ENCODE data around the gene B9D1.
"Not testable (repeated sequence)": the region's sequence is repeated elsewhere in the genome, so short reads cannot be mapped to it uniquely, and the experiment has no call there.

B9D1 gene

DNA sequence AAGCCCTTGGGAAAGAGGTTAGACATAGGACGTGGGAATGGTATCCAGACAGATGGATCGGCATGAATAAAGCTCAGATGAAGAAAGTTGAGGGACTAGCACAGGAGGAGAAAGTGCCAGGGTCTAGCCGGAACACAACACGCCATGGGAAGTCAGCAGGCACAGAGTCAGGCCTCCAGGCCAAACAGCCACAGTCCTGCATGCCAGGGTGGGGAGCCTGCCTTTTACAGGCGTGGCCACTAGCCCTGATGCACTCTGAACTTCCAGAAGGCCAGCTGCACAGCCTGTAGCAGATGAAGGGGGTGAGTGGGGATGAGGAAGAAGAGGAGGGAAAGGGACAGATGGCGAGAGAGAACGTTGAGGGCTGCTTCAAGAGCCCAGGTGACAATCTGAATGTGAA, 5.2 kb downstream of the B9D1 start:
- no peak for DNase-seq

DNA sequence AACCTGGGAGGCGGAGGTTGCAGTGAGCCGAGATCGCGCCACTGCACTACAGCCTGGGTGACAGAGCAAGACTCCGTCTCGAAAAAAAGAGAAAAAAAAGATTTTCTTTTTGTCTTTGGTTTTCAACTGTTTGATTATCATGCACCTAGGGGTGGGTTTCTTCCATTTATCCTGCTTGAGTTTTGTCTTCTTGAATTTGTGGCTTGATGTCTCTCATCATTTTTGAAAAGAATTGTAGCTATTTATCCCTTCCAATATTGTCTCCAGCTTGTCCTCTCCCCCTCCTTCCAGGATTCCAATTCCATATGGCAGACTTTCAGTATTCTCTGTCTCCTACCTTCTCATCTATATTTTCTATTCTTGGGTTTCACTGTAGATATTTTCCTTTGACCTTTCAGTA, 7.8 kb downstream of the B9D1 start:
- no peak for DNase-seq

DNA sequence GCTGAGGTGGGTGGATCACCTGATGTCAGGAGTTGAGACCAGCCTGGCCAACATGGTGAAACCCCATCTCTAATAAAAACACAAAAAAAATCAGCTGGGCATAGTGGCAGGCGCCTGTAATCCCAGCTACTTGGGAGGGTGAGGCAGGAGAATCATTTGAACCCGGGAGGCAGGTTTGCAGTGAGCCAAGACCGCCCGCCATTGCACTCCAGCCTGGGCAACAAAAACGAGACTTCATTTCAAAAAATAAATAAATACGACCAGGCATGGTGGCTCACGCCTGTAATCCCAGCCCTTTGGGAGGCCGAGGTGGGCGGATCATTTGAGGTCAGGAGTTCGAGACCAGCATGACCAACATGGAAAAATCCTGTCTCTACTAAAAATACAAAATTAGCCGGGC, 9.1 kb downstream of the B9D1 start:
- not testable (repeated sequence) for DNase-seq

DNA sequence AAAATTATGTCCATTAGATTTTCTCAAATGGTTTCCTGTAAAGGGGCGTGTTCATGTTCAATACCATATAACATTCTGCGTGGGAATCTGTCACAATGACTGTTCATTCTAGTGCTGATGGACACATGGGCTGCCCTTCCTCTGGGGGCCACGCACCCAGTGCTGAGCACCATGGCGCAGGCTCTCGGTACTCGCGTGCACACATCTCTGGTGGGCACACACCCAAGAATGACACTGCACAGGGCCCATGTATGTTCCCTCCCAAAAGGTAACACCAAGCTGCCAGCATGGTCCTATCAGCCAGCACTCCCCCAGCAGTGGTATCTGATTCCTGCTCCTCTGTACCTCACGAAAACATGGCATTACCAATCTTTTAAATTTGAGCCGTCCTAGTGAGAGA, 13.7 kb downstream of the B9D1 start:
- DNase-seq, result no peak

DNA sequence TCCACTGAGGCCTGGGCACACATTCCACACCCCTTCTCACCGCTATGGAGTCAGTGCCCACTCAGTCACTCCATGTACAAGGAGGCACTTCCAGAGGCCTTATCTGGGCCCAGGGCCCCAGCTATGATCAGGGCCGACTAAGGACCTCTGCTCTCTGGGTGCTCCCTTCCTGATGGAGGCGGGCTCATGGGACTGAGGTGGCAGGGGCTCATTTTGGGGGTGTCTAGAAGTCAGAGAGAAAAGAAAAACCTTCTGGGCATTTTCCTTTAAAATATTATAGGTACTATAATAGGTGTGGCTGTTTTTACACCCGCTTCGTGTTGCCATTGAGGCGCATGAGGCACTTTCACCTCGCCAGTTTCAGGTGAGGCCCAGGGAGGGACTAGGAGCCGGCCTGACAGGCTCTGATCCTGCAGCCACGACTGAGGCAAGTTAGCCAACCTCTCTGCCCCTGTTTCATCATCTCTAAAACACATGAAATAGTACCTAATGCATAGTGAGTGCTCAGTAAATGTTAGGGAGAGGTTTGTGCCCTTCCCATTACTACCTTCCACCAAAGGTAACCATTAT, 14.4 kb downstream of the B9D1 start:
- DNase-seq, result no peak

DNA sequence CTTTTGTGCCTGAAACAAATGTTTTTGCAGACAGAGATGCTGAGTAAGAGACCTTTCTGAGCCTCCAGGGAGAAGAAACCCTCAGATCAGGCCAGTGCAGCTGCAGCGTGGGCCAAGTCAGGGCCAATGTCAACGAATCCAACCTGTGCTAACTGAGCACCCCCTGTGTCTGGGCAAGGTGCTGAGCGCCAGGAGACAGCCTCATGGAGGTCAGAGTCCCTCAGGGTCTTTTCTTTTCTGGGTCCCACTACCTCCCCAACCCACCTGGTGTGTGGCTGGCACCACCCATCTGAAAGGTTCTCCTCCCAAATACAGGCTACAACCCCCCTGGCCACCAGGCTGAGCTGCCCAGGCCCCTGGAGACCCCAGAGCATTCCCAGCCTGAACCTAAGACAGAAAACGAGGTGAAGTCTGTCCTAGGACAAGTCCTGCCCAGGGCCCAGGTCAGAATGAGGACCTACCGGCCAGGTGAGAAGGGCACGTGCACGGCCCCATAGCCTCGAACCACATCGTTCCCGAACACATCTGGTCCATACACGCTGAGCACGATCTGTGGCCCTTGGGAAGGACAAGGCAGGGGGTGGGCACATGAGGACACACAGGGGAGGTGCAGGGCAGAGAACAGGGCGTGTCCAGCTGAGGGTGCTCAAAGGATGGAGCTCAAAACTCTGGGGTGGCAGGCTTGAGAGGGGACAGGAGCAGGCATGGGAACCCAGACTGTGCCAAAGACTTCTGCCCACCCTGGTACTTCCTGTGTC, 15.0 kb downstream of the B9D1 start:
- DNase-seq, result no peak

DNA sequence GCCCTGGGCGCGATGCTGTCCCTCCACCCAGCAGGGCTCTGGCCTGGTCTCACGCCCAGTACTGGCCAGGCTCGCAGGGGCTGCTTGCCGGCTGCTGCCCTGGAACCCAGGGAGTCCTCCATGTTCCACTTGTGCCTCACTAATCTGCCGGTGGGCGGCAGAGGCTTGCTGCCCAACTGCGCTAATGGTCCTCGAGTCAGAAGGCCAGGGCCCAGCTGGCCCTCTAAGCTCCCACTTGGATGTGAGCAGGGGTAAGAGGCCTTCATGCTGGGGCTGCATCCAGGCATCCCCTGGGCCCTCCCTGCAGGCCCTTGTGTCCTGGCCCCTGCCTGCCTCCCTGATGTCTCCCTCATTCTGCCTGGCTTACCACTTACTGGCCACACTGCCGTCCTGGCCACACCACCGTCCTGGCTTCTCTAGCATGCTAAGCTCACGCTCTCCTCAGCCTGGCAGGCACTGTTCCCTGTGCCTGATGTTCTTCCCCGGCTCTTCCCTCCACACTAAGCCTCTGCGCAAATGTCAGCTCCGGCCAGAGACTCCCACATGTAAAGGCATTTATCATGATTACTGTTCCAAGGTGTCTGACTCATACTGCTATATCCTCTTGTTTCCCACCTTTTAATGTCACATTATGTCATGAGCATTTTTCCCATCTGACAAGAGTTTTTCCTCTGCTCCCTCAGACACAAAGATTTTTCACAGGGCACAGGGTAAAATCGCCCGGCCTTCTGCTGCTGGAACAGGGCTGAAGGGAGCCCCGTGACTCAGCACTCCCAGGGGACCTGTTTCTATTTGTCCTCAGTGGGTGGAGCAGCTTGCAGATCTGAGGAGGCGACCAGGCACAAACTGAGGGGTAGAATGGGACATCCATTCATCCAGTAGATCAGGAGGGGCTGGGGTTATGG, 15.9 kb downstream of the B9D1 start:
- no peak for DNase-seq

DNA sequence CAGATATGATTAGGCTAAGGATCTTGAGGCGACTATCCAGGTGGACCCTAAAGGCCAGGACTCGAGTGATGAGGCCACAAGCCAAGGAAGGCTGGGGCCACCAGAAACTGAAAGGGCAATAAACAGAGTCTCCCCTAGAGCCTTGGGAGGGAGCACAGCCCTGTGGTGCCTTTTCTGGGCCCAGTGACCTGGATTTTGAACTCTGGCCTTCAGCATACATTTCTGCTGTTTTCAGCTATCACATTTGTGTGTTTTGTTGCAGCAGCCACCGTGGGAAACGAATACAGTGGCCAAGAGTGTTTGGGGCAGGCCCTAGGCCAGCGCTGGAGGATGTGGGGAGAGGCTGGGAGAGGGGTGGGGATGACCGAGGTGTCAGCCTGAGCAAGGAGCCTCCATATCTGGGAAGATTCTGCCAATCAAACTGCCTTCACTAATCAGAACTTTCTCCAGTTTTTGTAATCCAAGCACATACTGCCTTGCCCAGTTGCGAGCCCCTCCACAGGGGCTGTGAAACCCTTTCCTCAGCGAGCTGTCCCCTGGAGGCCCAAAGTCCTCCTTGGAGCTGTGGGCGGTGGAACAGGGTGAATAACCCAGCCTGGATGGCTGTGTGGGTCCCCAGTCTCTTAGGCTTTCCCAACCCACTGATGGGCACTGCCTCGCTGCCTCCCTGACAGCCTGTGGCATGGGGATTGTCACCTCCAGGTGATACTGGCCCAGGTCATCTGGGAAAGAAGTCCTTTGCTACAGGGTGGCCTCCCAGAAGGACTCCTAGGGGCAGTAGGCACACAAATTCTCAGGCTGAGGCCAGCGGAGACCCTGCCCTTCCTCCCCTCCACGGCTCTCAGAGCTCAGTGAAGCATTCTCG, 16.8 kb downstream of the B9D1 start:
- DNase-seq, result no peak

DNA sequence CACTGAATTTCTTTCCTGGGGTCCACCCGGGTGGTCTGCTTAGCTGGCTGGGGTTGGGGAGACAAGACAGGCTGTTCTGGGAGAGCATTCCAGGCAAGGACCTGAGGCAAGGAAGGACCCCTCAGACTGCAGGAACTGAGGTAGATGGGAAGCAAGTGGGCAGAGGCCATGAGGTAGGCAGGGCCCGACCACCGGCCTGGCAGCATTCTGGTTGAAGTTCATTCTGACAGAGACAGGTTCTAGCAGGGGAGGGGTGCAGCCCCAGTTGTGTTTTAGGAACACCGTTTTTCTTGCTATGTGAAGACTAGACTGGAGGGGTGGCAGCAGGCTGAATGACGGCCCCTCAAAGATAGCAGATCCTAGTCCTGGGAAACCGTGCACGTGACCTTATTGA, 17.5 kb downstream of the B9D1 start:
- no peak for DNase-seq

DNA sequence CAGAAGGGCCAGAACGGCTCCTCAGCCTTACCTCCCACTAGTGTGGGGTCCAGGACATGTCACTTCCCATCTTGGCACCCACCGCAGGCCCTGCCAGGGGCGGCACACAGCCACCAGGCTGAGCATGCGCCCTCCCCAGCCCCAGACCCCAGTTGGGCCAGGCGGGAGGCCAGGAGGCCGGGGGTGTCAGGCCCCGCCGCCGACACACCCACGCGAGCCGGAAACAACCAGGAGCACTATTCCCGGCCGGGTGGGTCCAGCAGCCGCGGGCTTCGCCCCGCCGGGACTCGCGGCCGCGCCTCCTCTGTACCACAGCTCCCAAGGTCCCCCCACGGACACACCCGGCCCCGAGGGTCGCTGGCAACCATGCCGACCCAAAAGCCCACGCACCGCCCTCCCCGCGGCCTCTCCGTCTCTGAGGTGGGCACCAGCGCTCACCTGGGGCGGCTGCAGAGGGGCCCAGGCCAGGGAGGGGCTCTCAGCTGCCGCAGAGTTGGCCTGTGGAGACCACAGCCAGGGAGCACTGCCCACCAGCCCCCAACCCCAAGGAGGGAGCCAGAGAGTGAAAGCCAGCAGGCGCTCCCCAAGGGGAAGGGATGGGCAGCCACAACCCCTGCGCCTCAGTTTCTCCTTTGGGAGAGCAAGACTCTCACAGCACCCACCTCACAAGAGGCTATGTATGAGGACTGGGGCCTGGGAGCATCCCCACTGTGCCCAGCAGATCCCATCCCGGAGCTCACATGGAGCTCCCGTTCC, 18.0 kb downstream of the B9D1 start:
- no peak for DNase-seq

DNA sequence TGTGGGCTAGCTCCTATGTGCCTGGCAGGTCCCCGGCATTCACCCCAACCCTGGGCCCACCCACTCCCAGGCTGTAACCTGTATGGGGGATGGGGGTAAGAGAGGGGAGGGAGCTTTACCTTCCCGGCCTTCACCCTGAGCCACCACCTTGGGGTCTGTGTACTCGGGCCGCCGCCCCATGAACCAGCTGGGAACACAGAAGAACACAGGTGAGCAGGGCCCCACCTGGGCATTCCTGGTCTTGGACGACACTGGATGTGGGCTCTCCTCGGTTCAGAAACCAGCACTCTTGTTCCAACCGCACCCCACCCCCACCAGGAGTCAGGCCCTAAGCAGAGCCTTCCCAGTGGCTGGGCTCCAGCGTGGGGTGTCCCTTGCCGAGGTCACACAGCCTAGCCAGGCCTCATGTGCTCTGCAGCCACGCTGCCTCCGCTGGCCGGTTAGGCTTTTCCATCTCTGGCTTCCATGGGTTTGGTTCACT, 18.8 kb downstream of the B9D1 start:
- no peak for DNase-seq

DNA sequence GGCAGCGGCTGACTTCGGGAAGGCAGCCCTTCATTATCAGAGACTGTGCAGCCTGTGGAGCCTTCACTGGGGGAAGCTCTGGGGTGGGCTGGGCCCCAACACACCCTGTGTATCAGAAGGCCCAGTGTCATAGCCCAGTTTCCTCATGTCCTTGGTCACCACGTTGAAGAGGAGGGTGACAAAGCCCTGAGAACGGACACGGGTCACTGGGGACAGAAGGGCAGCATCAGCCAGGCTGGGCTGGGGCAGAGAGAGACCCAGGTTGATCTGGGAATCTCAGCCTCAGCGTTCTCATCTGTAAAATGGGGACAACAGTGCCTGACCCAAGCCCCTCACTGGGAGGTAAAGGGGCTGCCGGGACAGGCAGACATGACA, 19.3 kb downstream of the B9D1 start:
- DNase-seq, result no peak

DNA sequence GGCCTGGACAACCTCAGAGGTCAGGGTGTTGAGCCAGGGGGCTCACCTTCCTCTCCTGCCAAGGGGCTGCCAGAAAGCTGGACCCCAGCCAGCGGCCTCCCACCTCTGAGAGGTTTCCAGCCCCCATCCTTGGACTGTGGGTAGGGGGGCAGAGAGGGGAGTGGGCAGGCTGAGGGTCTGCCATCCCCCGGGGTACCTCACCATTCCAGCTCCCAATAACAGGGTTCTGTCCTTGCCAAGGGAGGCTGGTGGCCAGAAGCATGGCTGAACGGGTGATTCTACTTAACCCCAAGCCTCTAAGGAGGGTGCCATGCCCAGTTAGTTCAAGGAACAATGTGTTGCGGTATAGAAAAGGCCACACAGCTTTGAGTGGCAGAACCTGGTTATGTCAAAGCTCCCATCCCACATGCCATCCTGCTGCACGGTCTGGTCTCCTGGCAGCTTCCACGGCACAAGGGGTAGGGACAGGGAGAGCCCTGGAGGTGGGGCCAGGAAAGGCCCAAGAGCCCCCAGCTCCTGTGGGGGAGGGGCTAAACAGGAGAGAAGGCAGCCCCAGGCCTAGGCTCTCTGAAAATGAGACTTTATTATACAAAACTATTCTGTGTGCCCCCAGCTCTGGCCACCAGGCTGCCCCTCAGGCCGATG, 19.8 kb downstream of the B9D1 start:
- no peak for DNase-seq

DNA sequence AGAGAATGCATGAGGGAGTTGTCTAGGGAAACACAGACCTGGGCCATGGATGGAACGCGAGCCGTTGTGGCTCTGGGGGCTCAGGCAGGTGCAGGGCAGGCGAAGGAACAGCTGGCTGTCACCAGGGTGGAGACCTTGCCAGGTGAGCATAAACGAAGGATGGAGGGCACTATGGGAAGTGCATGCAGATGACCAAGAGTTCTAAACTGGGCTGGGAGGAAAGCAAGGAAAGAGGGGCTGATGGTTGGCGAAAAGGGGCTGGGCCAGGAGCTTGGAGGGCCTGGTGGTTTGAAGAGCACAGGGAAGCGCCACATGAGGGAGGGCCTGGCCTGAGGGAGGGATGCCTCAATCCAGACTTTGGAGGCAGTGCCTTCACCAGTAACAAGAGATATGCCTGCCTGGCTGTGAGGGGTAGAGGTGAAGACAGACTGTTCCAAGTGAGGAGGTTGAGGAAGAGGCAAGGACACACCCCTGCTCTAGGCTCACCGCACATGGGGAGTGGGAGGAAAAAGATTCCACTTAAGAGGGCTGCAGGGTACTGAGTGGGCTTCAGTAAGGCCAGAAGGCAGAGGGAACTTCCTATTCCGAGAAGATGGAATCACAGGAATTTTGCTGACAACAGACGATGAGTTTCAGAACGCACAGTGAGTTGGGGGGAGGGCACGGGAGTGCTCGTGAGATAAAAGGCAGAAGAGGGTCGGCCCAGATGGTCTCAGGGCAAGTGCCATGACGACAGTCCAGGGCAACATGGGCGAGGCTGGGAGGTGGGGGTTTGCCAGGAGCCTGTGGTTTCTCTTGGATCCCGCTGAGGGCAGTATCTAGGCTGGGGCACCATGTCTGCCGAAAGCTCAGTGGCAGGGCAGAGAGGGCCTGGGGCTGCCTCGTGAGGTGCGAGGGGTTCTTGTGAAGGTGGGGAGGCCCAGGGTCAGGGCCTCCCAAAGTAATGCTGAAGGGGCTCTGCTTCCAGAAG, 20.6 kb downstream of the B9D1 start:
- no peak for DNase-seq

DNA sequence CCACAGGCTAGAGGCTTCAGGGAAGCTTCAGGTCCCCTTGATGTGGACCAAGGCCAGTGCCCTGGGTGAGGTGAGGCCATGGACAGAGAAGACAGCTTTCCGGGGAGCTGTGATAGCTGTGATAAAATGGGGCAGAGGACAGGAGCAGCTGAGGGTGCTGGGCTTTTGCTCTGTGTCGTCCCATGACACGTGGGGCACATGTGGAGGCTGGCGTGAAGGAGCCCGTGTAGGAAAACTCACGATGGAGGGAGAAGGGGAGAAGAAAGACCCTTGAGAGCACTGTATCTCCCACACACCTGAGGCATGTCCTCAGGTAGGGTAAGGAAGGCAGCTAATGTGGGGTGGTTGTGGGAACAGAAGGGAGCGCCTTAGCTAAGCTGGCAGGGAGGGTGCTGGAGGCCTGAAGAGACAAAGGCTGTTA, 21.3 kb downstream of the B9D1 start:
- DNase-seq, result no peak

DNA sequence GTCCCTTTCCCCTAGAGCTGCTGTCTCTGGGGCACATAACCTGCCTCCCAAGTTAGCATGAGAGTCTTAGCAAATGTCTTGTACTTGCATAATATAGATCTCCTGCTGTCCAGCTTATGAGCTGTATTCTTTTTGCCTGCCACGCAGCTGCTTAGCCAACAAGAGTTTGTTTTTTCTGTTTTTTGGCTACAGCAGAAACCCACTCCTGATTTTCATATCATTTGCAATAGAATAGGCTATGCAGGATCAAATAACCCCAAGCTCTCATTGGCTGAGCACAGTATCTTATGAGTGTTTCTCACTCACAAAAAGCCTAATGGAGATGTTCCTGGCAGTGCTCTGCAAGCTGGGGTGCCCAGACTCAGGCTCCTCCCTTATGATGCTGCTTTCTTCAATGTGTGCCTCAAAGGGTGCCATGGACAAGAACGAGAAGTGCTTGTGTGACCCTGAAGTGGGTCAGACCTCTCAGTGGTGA, 23.1 kb downstream of the B9D1 start:
- DNase-seq, result no peak

DNA sequence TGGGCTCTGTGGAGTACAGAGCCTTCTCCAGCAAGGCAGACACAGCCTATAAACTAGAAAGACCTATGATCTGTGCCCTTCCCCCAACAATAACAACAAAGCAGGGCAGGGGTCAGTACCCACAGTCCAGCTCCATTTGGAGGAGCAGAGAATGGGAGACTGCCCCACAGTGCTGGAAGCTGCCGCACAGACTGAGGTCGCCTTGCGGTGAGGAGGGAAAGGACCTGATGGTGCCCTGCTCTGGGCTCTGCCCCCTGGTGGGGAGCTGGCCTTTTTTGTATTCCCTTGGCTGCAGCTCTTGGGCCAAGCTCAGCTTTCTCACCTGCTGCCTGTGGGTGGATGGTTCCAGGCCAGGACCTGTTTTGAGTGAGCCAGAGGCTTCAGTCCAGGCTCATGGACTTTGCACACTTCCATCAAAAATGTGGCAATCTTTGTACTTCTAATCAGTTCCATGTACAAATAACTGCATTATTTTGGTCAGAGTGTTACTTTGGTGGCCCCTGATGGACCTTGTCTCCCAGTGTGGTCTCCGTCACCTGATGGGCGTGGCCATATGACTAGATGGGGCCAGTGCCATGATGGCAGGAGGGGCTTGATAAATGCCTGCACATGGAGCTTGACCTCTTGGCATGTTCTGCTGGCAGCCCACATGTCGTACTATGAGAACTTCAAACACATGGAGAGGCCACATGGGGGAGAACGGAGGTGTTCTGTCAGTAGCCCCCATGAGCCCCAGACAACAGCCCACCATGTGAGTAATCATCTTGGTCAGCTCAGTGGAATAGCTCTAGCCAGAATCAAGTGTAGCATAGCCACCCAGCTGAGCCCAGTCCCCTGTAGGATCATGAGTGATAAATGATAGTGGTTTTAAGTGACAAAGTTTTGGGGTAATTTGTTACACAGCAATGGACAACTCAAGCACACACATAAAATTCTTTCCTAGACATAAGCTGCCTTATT, 24.2 kb downstream of the B9D1 start:
- DNase-seq, result no peak

DNA sequence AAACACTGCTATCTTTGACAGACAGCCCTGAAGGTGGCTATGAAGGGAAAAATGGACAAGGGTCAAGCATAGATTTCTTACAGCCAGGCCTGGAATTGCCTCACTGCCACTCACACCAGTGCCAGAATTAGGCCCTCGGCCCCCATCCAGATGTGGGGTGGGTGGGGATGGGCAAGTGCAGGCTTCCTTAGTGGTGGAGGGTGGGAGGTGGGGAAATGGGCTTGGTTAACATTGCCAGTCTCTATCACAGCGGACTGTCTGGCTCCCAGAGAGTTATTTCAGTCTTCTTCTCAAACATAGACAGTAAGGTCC, 24.9 kb downstream of the B9D1 start:
- DNase-seq, result no peak

Data from NCI-H2029 (cell line).